Stimulated activated CD4-positive, alpha-beta T cell treated with anti-CD3 and anti-CD28 coated beads, TNF-alpha, amount 100 ng/mL, for 1 hour (primary cell): Measurements from ENCODE around the gene CLIP1.
"Not testable (repeated sequence)": the region's sequence is repeated elsewhere in the genome, so short reads cannot be mapped to it uniquely, and the experiment has no call there.

Experiments
- DNase-seq, 3 donors: peaks; one replicate each; pipeline ENCODE4 v3.0.0-alpha.2; 2020; ENCODE audit warnings: low read depth in 3 of 3, low spot score in 1 of 3

CLIP1 gene

GRCh38 chr12:122399254-122399591 lies 23.2 kb downstream of the CLIP1 start:
- DNase-seq = no peak

DNA sequence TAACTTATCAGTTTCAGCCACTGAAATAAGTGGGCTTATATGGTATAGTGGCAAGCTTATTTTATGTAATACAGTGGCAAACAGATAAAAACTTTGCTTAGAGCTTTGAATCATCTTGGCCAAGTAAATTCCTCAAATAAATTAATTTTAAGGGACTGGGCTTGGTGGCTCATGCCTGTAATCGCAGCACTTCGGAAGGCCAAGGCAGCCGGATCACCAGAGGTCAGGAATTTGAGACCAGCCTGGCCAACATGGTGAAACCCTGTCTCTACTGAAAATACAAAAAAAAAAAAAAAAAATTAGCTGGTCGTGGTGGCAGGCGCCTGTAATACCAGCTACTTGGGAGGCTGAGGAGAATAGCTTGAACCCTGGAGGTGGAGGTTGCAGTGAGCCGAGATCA lies 24.5 kb downstream of the CLIP1 start:
- DNase-seq = not testable (repeated sequence)

DNA sequence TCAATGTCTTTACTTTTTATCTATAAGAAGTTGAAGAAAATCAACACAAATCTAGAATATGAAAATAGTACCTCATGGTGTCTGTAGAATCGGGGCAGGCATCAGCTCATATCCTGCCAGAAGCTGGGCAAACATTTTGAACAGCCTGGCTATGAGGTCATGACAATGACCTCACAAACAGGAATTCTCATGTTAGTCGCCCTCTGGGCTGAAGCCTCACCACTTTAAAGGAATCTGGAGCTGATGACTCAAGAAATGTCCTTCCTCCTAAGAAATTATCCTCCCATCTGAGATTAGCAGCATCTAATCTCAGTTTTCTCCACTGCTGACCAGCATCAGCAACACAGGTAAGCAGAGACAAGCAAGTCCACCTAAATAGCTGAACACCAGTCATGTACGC lies 27.1 kb downstream of the CLIP1 start:
- DNase-seq = no peak

GRCh38 chr12:122394626-122395194 lies 27.8 kb downstream of the CLIP1 start:
- no peak for DNase-seq

DNA sequence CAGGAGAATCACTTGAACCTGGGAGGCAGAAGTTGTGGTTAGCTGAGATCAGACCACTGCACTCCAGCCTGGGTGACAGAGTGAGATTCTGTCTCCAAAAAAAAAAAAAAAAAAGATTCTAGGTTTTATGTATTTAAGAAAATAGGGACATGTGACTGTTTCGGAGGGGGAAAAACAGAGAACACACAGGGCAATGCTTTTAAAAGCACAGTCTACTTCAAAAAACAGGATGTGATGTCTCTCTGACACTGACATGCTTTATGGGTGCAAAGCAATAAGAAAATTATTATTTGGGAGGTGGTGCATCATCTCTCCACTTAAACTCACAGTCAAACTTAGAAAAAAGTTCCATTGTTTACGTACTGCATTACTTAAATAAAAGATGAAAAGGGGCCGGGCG lies 28.7 kb downstream of the CLIP1 start:
- DNase-seq = no peak

- no peak for DNase-seq
Observed at GRCh38 chr12:122392411-122392810, 30.1 kb downstream of the CLIP1 start.

- no peak for DNase-seq
Observed at GRCh38 chr12:122389677-122390076, 32.8 kb downstream of the CLIP1 start.

GRCh38 chr12:122387887-122388286 lies 34.6 kb downstream of the CLIP1 start:
- DNase-seq = no peak

GRCh38 chr12:122385171-122386016 lies 37.1 kb downstream of the CLIP1 start:
- DNase-seq = no peak

GRCh38 chr12:122382919-122383350 lies 39.5 kb downstream of the CLIP1 start:
- DNase-seq = no peak

DNA sequence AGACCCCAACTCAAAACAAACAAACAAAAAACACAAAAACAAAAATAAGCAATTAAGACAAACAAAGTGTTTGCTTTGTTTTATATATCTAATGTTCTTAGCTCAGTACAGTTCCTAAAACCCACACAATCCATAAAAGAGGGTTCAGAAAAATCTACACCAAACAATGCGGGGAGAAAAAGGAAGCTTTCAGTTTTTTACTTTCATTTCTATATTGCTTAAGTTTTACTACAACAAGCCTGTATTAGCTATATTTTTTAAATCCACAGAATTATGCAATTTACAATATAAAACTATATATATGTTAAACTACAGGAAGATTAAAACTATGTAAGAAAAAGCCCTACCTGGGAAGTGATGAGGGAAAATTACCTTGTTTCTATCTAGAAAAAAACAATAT lies 41.4 kb downstream of the CLIP1 start:
- no peak for DNase-seq

- not testable (repeated sequence) for DNase-seq
Observed at GRCh38 chr12:122376751-122377150, 45.7 kb downstream of the CLIP1 start.

GRCh38 chr12:122374707-122375106 lies 47.8 kb downstream of the CLIP1 start:
- DNase-seq = no peak

DNA sequence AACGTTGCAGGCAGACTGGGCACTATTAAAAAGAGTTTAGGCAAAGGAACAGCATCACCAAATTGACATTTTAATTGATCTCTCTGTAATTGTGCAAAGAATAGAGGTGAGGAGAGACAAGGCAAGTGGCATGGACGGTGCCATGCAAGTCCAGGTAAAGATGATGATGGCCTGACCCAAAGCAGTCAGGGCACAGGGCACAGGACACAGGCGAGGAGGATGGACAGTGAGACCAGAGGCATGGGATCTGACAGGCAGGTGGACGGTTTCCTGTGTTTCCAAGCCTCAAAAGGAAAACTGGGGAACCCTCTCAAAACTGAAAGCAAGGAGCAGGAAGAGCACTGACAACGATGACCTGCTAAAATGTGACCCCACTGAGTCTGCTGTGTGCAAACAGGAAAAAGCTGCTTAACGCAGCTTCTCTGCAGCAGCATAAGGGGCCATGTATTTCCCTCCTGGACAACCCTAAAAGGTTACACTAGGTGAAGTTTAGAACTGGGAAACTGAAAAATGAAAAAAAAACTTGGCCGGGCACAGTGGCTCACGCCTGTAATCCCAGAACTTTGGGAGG lies 50.9 kb downstream of the CLIP1 start:
- DNase-seq = no peak

GRCh38 chr12:122368361-122369073 lies 54.0 kb downstream of the CLIP1 start:
- DNase-seq = no peak

GRCh38 chr12:122367632-122368031 lies 54.8 kb downstream of the CLIP1 start:
- DNase-seq = not testable (repeated sequence)

GRCh38 chr12:122366685-122367475 lies 55.6 kb downstream of the CLIP1 start:
- no peak for DNase-seq

- not testable (repeated sequence) for DNase-seq
Observed at GRCh38 chr12:122365226-122365625, 57.2 kb downstream of the CLIP1 start.

DNA sequence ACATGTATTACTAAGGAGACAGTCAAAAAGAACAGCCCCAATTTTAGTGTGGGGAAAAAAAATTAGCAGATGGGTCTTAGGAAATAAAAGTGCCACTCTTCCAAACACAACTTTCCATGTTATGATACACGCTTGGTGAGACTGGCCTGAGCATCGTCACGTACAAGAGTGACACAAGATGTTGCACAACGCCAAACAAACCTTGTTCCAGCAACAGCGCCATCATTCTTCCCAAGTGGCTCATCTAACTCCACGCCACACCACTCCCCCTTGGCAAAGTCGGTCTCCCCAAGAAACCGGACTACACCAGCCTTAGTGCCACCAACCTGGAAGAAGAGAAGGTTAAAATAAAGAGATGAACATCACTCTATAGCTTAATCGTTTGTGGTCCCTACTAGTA lies 58.7 kb downstream of the CLIP1 start:
- DNase-seq = no peak

GRCh38 chr12:122362755-122363154 lies 59.7 kb downstream of the CLIP1 start:
- no peak for DNase-seq

DNA sequence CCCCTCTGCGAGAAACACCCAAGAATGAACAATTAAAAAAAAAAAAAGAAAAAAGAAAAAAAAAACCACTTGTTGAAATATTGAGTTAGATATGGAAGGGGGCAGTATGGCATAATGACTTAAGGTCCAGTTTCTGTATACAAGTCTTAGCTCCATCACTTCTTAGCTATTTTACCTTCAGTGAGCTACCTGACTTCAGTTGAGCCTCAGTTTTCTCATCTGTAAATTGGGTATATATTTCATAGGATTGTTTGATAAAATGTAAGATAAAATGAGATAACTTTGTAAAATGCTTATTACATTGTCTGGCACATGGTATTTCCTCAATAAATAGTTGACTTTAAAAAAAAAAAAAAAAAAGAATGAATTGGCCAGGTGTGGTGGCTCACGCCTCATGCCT lies 64.1 kb downstream of the CLIP1 start:
- DNase-seq = not testable (repeated sequence)
